Kidney epithelial cell (primary cell): ENCODE data around the gene CDK12. TPM values are rescaled to one million over a fixed set of nuclear protein-coding genes. Genes with fewer than 3 reads are reported as not detected.
A peak's percentile ranks its signal among the peaks of the same experiment; 100 is the strongest.
"Not testable (repeated sequence)": the region's sequence is repeated elsewhere in the genome, so short reads cannot be mapped to it uniquely, and the experiment has no call there.

Experiments used
- DNase-seq: peaks from one replicate; pipeline ENCODE4 v3.0.0-alpha.2; 2010; ENCODE audit warnings: low read depth
- H3K27me3 ChIP-seq: 2 replicates; pipeline ENCODE4 v1.6.0; 2011; ENCODE audit warnings: low read length; ENCODE audit not compliant: control insufficient read depth, insufficient read depth
- H3K36me3 ChIP-seq: 2 replicates; pipeline ENCODE4 v1.5.1; 2011; ENCODE audit warnings: low read length; ENCODE audit not compliant: control insufficient read depth, insufficient read depth
- H3K4me3 ChIP-seq: 2 replicates; pipeline ENCODE4 v1.5.1; 2011; ENCODE audit warnings: low read depth, mild to moderate bottlenecking, control low read depth, low read length
- total RNA-seq: library from RNA; depleted of rRNA; stranded (reverse); fragments of >200 nt; gene quantifications from 2 replicates; pipeline ENCODE4 v1.2.3, GENCODE V29; 2015
- TF ChIP-seq, protein P1 (sequence below): IDR thresholded peaks from 2 replicates; pipeline ENCODE4 v1.5.1; 2011; ENCODE audit warnings: mild to moderate bottlenecking, moderate library complexity, low read length, control low read depth, inconsistent platforms; ENCODE audit not compliant: insufficient read depth, poor library complexity, severe bottlenecking

The CDK12 gene
- total RNA-seq, 1 donor from 2014 or later: 34.2 TPM

DNA sequence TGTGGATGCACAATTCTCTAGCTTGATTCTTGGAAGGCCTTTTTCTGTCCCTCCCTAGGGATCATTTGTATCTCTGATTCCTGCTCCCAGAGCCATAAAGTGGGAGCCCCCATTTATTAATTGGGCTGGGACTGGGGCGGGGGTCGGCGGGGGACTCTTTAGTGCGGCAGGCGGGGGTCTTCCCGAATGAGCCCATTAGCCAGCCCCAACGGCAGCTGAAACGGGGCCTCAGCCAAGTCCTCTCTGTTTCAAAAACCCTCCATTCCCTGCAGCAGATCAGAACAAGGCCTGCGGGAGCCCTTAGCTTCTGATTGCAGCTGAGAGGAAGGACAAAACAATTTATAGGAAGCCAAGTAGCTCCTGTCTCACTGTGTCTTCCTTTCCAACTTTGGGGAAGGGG is 79.3 kb downstream of the CDK12 start:
- no peak overlapping the region for H3K4me3 ChIP-seq
- no peaks in the 10 kb centered on the region for H3K36me3 ChIP-seq
- TF ChIP-seq, protein P1, sequence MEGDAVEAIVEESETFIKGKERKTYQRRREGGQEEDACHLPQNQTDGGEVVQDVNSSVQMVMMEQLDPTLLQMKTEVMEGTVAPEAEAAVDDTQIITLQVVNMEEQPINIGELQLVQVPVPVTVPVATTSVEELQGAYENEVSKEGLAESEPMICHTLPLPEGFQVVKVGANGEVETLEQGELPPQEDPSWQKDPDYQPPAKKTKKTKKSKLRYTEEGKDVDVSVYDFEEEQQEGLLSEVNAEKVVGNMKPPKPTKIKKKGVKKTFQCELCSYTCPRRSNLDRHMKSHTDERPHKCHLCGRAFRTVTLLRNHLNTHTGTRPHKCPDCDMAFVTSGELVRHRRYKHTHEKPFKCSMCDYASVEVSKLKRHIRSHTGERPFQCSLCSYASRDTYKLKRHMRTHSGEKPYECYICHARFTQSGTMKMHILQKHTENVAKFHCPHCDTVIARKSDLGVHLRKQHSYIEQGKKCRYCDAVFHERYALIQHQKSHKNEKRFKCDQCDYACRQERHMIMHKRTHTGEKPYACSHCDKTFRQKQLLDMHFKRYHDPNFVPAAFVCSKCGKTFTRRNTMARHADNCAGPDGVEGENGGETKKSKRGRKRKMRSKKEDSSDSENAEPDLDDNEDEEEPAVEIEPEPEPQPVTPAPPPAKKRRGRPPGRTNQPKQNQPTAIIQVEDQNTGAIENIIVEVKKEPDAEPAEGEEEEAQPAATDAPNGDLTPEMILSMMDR: no peak
- DNase-seq: no peak
- H3K27me3 ChIP-seq: no peaks in the 10 kb centered on the region

DNA sequence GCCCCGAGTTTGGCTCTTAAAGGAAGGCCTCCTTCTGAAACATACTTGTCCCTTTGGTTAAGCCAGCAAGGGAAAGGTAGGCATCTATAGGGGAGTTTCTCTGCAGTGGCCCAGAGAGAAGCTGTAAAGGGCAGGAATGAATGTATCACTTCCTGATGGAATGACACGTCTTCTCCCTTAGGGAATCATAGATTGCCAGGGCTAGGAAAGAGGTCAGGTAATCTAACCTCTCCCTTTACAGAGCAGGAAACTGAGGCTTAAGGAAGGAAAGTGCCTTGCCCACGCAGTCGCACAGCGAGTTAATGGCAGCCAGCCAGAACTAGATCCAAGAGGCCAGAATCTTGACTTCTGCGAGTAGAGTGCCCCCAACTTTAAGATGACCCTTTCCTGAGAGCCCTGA is 80.4 kb downstream of the CDK12 start:
- DNase-seq: no peak

DNA sequence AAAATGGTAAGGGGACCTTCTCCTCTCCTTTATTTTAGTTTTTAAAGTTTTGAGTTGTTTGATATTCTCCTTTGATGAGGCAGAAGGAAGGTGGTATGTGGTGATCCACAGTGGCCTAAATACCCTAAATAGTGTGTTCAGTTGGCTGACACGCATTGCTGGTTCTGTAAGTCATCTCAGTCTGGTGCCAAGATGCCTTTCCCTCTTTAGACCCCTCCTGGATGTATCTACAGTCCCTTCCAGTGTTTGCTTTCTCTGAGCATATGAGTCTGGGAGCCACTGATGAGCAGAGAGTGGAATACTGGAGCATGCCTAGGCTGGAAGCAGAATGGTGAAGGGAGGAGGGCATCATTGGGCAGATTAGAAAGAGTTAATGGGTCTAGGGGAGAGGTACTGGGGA is 81.9 kb downstream of the CDK12 start:
- H3K27me3 ChIP-seq: no peaks in the 10 kb centered on the region
- no peaks in the 10 kb centered on the region for H3K36me3 ChIP-seq
- H3K4me3 ChIP-seq: no peak overlapping the region
- TF ChIP-seq, protein P1: no peak
- no peak for DNase-seq

More for the DNA sequence above, 80.4 kb downstream of the CDK12 start:
- Histone ChIP-seq H3K27me3 (no peaks in the 10 kb centered on the region), H3K4me3 (no peak overlapping the region), H3K36me3 (no peaks in the 10 kb centered on the region)
- TF ChIP-seq, protein P1: no peak

DNA sequence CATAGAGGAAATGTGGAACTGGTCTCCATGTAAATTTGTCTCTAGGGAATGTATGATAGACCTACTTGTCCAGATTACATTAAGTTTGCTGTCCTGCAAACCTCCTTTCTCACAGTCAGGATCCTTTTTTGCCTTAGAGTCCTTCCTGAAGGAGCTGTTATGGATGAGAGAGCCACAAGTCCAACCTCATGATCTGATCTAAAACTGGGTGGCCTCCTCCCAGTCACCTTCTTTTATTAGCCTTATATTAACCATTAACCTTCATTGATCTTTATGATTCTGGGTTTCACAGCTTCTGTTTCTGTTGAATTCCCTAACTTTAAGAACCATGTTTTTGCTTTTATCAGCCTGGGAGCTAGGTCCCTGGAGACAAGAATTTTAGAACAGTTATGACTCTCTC is 82.4 kb downstream of the CDK12 start:
- H3K36me3 ChIP-seq: no peaks in the 10 kb centered on the region
- no peak overlapping the region for H3K4me3 ChIP-seq
- no peak for DNase-seq
- TF ChIP-seq, protein P1: no peak
- no peaks in the 10 kb centered on the region for H3K27me3 ChIP-seq

DNA sequence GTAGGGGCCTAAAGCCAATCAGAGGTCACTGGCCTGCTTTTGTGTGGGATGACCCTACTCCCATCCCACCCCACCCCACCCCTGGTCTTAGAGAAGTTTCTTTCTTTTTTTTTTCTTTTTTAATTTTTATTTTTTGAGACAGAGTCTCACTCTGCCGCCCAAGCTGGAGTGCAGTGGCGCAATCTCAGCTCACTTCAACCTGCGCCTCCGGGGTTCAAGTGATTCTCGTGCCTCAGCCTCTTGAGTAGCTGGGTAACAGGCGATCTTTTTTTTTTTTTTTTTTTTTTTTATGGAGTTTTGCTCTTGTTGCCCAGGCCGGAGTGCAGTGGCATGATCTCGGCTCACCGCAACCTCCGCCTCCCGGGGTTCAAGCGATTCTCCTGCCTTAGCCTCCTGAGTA is 83.1 kb downstream of the CDK12 start:
- not testable (repeated sequence) for H3K4me3 ChIP-seq, DNase-seq, H3K36me3 ChIP-seq, H3K27me3 ChIP-seq

DNA sequence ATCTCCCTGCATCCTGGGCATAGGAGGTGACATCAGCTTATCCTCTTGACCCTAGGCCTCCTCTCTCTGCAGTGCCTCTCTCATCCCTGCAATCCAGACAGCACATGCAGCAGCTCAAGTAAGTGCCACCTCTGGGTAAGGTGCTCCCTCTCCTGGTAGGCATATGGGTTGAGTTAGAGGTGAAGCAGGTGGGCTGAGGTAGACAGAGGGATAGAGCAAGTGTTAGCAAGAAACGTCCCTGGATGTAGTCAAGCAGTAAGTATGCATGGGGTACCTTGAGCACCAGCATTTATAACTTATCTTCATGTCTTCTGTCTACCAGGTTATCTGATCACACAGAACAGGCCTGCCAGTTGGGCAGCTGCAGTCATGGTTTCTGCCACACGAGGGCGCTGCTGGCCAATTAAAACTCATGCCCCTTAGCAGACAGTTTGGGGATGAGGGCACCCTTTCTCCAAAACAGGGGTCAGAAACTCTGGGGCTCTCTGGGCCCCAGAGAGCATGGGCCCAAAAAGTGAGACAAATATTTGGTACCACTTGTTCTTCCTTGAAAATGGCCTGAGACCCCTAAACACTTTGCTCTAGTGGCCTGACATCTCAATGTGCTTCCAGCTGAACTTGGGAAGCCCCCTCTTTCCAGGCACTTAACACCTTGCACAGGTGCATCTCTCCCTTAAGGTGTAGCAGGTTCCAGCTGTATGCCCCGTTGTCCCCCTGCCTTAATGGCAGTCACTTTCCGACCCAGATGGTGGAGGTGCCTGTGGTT is 86.6 kb downstream of the CDK12 start:
- no peak for DNase-seq
- Histone ChIP-seq H3K36me3 (no peaks in the 10 kb centered on the region), H3K27me3 (no peaks in the 10 kb centered on the region), H3K4me3 (no peak overlapping the region)
- TF ChIP-seq, protein P1: peak; percentile 86
